ENCODE data around the gene LRRK1. TPM values are rescaled to one million over a fixed set of nuclear protein-coding genes. Genes with fewer than 3 reads are reported as not detected.

The LRRK1 gene
- total RNA-seq, 2 donors from 2014 or later: 18.6 to 20.3 TPM

GRCh38 chr15:101108461-101108775 lies 189.3 kb downstream of the LRRK1 start:
- 97% methylated on average over 10 of the region's 10 CpGs for WGBS
- no peak overlapping the region for H3K4me3 ChIP-seq
- DNase-seq (ENCODE audit: low spot score): no peak

GRCh38 chr15:101108791-101109190 lies 189.6 kb downstream of the LRRK1 start:
- DNase-seq (ENCODE audit: low spot score): no peak
- Histone ChIP-seq H3K9me3 (no peaks in the 10 kb centered on the region), H3K27me3 (replicated peaks; ENCODE audit: insufficient read depth) (no peaks in the 10 kb centered on the region), H3K27ac (no peak overlapping the region), H3K4me3 (no peak overlapping the region), H3K4me1 (replicated peaks) (no peaks in the 10 kb centered on the region), H3K36me3 (no peaks in the 10 kb centered on the region)
- no peak for TF ChIP-seq CTCF (IDR thresholded peaks at IDR 0.05)
- no peak for TF ChIP-seq POLR2AphosphoS5 (IDR thresholded peaks at IDR 0.05)
- no peak for TF ChIP-seq POLR2A (IDR thresholded peaks at IDR 0.05)
- WGBS: 96% methylated on average over 7 of the region's 7 CpGs
- intact Hi-C loops (cut with DNase I): no loop called here

More at GRCh38 chr15:101108461-101108775, 189.3 kb downstream of the LRRK1 start:
- TF ChIP-seq POLR2AphosphoS5 (IDR thresholded peaks at IDR 0.05) (no peak), CTCF (IDR thresholded peaks at IDR 0.05) (no peak), POLR2A (IDR thresholded peaks at IDR 0.05) (no peak)
- H3K27me3 ChIP-seq (replicated peaks; ENCODE audit: insufficient read depth): no peaks in the 10 kb centered on the region
- intact Hi-C loops (cut with DNase I): no loop called here
- no peak overlapping the region for H3K27ac ChIP-seq
- no peaks in the 10 kb centered on the region for H3K9me3 ChIP-seq
- H3K36me3 ChIP-seq: no peaks in the 10 kb centered on the region
- H3K4me1 ChIP-seq (replicated peaks): no peaks in the 10 kb centered on the region

GRCh38 chr15:101110681-101111569 lies 191.8 kb downstream of the LRRK1 start:
- 82% methylated on average over 22 of the region's 23 CpGs for WGBS
- intact Hi-C loops (cut with DNase I): no loop called here

GRCh38 chr15:101111570-101112262 lies 192.6 kb downstream of the LRRK1 start:
- 93% methylated on average over 16 of the region's 16 CpGs for WGBS
- Histone ChIP-seq H3K36me3 (no peaks in the 10 kb centered on the region), H3K4me3 (no peak overlapping the region), H3K27ac (no peak overlapping the region), H3K4me1 (replicated peaks) (no peaks in the 10 kb centered on the region), H3K9me3 (no peaks in the 10 kb centered on the region), H3K27me3 (replicated peaks; ENCODE audit: insufficient read depth) (no peaks in the 10 kb centered on the region)
- intact Hi-C loops (cut with DNase I): no loop called here
- TF ChIP-seq POLR2AphosphoS5 (IDR thresholded peaks at IDR 0.05): no peak
- TF ChIP-seq POLR2A (IDR thresholded peaks at IDR 0.05): no peak
- no peak for TF ChIP-seq CTCF (IDR thresholded peaks at IDR 0.05)
- DNase-seq (ENCODE audit: low spot score): no peak

More at GRCh38 chr15:101110681-101111569, 191.8 kb downstream of the LRRK1 start:
- Histone ChIP-seq H3K36me3 (no peaks in the 10 kb centered on the region), H3K27me3 (replicated peaks; ENCODE audit: insufficient read depth) (no peaks in the 10 kb centered on the region), H3K9me3 (no peaks in the 10 kb centered on the region), H3K27ac (no peak overlapping the region), H3K4me1 (replicated peaks) (no peaks in the 10 kb centered on the region), H3K4me3 (no peak overlapping the region)
- TF ChIP-seq POLR2AphosphoS5 (IDR thresholded peaks at IDR 0.05) (no peak), CTCF (IDR thresholded peaks at IDR 0.05) (no peak), POLR2A (IDR thresholded peaks at IDR 0.05) (no peak)
- DNase-seq (ENCODE audit: low spot score): no peak

All from prostate gland (tissue), 2 donors.